Neural cell (in vitro differentiated cells): ENCODE data around the gene DMRT1.

ENCODE experiments used
- EZH2 ChIP-seq: fragments of 200-600, 300-800 bp; shearing (Covaris generic), sonication (generic); IDR thresholded peaks from 2 replicates; pipeline ENCODE4 v1.6.1; 2014; ENCODE audit warnings: antibody characterized with exemption, low read length, borderline replicate concordance, mild to moderate bottlenecking; ENCODE audit not compliant: insufficient read depth, poor library complexity, severe bottlenecking
- POLR2AphosphoS5 ChIP-seq: IDR thresholded peaks from 2 replicates; pipeline ENCODE4 v1.6.1; 2012
- SMC3 ChIP-seq: fragments of 450-650 bp; conservative IDR thresholded peaks from 2 replicates; pipeline ENCODE4 v1.6.1; 2014; ENCODE audit warnings: antibody characterized with exemption, mild to moderate bottlenecking, moderate library complexity; ENCODE audit not compliant: poor library complexity
- TF ChIP-seq, protein P1 (sequence below): IDR thresholded peaks from 2 replicates; pipeline ENCODE4 v1.6.1; 2012; ENCODE audit warnings: borderline replicate concordance

DNA sequence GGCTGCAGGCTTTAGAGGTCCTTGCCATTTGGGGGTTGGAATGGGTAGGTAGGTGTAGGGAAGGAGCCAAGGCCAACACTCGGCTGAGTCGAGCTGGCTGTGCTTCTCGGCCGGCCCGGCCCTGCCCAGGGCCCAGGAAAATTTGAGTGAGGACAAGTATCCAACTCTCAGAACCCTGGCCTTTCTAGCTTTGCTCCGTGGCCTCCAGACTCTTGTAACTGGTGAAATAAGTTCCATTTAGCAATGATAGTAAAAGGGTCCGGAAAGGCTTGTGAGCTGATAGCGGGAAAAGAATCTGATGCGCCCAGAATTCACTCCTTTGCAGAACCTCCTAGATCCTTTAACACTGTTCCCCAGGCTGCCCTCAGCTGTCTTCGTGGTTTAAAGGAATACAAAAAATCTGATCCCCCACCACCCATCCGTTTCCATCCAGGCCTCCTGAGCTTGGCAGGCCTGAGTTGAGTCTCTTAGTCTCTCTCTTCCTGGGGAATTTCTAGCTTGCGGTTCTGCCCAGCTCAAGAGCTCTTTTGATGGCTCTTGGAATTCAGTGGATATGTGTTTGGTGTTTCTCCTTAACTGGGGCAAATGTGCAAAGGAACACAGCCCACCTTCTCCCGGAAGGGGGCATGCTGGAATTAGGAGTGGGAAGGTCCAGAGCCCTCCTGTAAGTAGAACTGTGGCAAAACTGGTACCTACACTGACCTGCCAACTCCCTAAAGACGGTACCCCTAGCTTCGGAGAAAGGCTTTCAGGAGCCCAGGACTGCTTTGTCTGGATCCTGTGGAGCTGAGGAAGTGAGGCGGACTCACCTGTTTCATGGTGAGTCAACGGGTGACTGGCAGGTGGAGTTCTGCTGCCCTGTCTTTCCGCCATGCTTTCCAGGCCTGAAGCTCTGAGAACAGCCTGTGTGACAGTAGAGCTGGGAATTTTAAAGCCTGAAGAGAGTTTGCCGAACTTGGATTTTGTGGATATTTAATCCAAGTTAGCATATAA, 136.6 kb downstream of the DMRT1 start:
- no peak for TF ChIP-seq EZH2
- no peak for TF ChIP-seq POLR2AphosphoS5
- TF ChIP-seq, protein P1, sequence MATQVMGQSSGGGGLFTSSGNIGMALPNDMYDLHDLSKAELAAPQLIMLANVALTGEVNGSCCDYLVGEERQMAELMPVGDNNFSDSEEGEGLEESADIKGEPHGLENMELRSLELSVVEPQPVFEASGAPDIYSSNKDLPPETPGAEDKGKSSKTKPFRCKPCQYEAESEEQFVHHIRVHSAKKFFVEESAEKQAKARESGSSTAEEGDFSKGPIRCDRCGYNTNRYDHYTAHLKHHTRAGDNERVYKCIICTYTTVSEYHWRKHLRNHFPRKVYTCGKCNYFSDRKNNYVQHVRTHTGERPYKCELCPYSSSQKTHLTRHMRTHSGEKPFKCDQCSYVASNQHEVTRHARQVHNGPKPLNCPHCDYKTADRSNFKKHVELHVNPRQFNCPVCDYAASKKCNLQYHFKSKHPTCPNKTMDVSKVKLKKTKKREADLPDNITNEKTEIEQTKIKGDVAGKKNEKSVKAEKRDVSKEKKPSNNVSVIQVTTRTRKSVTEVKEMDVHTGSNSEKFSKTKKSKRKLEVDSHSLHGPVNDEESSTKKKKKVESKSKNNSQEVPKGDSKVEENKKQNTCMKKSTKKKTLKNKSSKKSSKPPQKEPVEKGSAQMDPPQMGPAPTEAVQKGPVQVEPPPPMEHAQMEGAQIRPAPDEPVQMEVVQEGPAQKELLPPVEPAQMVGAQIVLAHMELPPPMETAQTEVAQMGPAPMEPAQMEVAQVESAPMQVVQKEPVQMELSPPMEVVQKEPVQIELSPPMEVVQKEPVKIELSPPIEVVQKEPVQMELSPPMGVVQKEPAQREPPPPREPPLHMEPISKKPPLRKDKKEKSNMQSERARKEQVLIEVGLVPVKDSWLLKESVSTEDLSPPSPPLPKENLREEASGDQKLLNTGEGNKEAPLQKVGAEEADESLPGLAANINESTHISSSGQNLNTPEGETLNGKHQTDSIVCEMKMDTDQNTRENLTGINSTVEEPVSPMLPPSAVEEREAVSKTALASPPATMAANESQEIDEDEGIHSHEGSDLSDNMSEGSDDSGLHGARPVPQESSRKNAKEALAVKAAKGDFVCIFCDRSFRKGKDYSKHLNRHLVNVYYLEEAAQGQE = no peak
- no peak for TF ChIP-seq SMC3
